Measurements from ENCODE around the gene TEKTIP1.

TEKTIP1 gene

GRCh38 chr19:3514930-3515329, 24.0 kb upstream of the TEKTIP1 start:
- Histone ChIP-seq H3K36me3 (ENCODE audit: insufficient read depth, low read length) (peaks cover 15% of the 10 kb centered on the region; the same call in 1 of the 2 replicates), H3K79me2 (ENCODE audit: insufficient read depth, low read length) (peaks cover 100% of the 10 kb centered on the region)
- TF ChIP-seq EZH2phosphoT487 (IDR thresholded peaks at IDR 0.05; ENCODE audit: borderline replicate concordance) (no peak), CTCF (conservative IDR thresholded peaks at IDR 0.05; ENCODE audit: low read length) (no peak)

GRCh38 chr19:3515891-3516422, 23.0 kb upstream of the TEKTIP1 start:
- peaks cover 100% of the 10 kb centered on the region for H3K79me2 ChIP-seq (ENCODE audit: insufficient read depth, low read length)
- H3K4me1 ChIP-seq (ENCODE audit: insufficient read depth, low read length, poor library complexity, severe bottlenecking), result no peaks in the 10 kb centered on the region
- no peak overlapping the region for H2AFZ ChIP-seq (ENCODE audit: low read length)
- no peak overlapping the region for H3K9ac ChIP-seq (ENCODE audit: low read depth, low read length, poor library complexity, severe bottlenecking)
- no peaks in the 10 kb centered on the region for H3K27me3 ChIP-seq (ENCODE audit: insufficient read depth, low read length, poor library complexity, severe bottlenecking)
- H3K36me3 ChIP-seq (ENCODE audit: insufficient read depth, low read length), result peaks cover 18% of the 10 kb centered on the region; the same call in 1 of the 2 replicates
- TF ChIP-seq CTCF (conservative IDR thresholded peaks at IDR 0.05; ENCODE audit: low read length) (no peak), EZH2phosphoT487 (IDR thresholded peaks at IDR 0.05; ENCODE audit: borderline replicate concordance) (no peak)
- H3F3A ChIP-seq (ENCODE audit: low read depth), result no peaks in the 10 kb centered on the region
- H3K4me3 ChIP-seq (ENCODE audit: low read length, poor library complexity, severe bottlenecking), result no peak overlapping the region
- H4K20me1 ChIP-seq (ENCODE audit: insufficient read depth, low read length, poor library complexity, severe bottlenecking), result peaks cover 72% of the 10 kb centered on the region
- no peaks in the 10 kb centered on the region for H3K9me2 ChIP-seq (replicated peaks; ENCODE audit: low read depth, low read length)
- H3K9me3 ChIP-seq (ENCODE audit: insufficient read depth, low read depth, low read length), result no peaks in the 10 kb centered on the region
- no peak overlapping the region for H3K4me2 ChIP-seq (ENCODE audit: low read depth, low read length, poor library complexity, severe bottlenecking)

More at GRCh38 chr19:3514930-3515329, 24.0 kb upstream of the TEKTIP1 start:
- Histone ChIP-seq H3K4me2 (ENCODE audit: low read depth, low read length, poor library complexity, severe bottlenecking) (no peak overlapping the region), H3F3A (ENCODE audit: low read depth) (no peaks in the 10 kb centered on the region), H2AFZ (ENCODE audit: low read length) (no peak overlapping the region), H3K4me1 (ENCODE audit: insufficient read depth, low read length, poor library complexity, severe bottlenecking) (peaks cover 7% of the 10 kb centered on the region), H3K27me3 (ENCODE audit: insufficient read depth, low read length, poor library complexity, severe bottlenecking) (no peaks in the 10 kb centered on the region), H3K9ac (ENCODE audit: low read depth, low read length, poor library complexity, severe bottlenecking) (no peak overlapping the region), H3K9me3 (ENCODE audit: insufficient read depth, low read depth, low read length) (no peaks in the 10 kb centered on the region), H3K4me3 (ENCODE audit: low read length, poor library complexity, severe bottlenecking) (no peak overlapping the region), H4K20me1 (ENCODE audit: insufficient read depth, low read length, poor library complexity, severe bottlenecking) (peaks cover 75% of the 10 kb centered on the region), H3K9me2 (replicated peaks; ENCODE audit: low read depth, low read length) (no peaks in the 10 kb centered on the region)

GRCh38 chr19:3516675-3517207, 22.2 kb upstream of the TEKTIP1 start:
- H3K4me1 ChIP-seq (ENCODE audit: insufficient read depth, low read length, poor library complexity, severe bottlenecking), result no peaks in the 10 kb centered on the region
- H3K27me3 ChIP-seq (ENCODE audit: insufficient read depth, low read length, poor library complexity, severe bottlenecking), result no peaks in the 10 kb centered on the region
- H3K9ac ChIP-seq (ENCODE audit: low read depth, low read length, poor library complexity, severe bottlenecking), result no peak overlapping the region
- no peaks in the 10 kb centered on the region for H3K9me3 ChIP-seq (ENCODE audit: insufficient read depth, low read depth, low read length)
- H2AFZ ChIP-seq (ENCODE audit: low read length), result no peak overlapping the region
- H3K36me3 ChIP-seq (ENCODE audit: insufficient read depth, low read length), result peaks cover 21% of the 10 kb centered on the region; the same call in 1 of the 2 replicates
- no peak overlapping the region for H3K4me3 ChIP-seq (ENCODE audit: low read length, poor library complexity, severe bottlenecking)
- no peaks in the 10 kb centered on the region for H3K9me2 ChIP-seq (replicated peaks; ENCODE audit: low read depth, low read length)
- H3K4me2 ChIP-seq (ENCODE audit: low read depth, low read length, poor library complexity, severe bottlenecking), result no peak overlapping the region
- no peak for TF ChIP-seq CTCF (conservative IDR thresholded peaks at IDR 0.05; ENCODE audit: low read length)
- TF ChIP-seq EZH2phosphoT487 (IDR thresholded peaks at IDR 0.05; ENCODE audit: borderline replicate concordance), result no peak
- H3K79me2 ChIP-seq (ENCODE audit: insufficient read depth, low read length), result peaks cover 99% of the 10 kb centered on the region
- no peaks in the 10 kb centered on the region for H3F3A ChIP-seq (ENCODE audit: low read depth)
- H4K20me1 ChIP-seq (ENCODE audit: insufficient read depth, low read length, poor library complexity, severe bottlenecking), result peaks cover 67% of the 10 kb centered on the region
